Choroid plexus epithelial cell (primary cell): ENCODE results near the gene PARD3.

Source experiments
- DNase-seq: peaks from one replicate; pipeline ENCODE4 v3.0.0-alpha.2; 2010; ENCODE audit warnings: low read depth
- H3K4me3 ChIP-seq: 2 replicates; pipeline ENCODE4 v1.5.1; 2011; ENCODE audit warnings: low read depth, mild to moderate bottlenecking, control low read depth, low read length, moderate library complexity
- CTCF ChIP-seq: conservative IDR thresholded peaks from 2 replicates; pipeline ENCODE4 v1.5.1; 2011; ENCODE audit warnings: low read depth, mild to moderate bottlenecking, control low read depth, inconsistent platforms, low read length, moderate library complexity

Gene PARD3

GRCh38 chr10:34231441-34232180 is 583.5 kb downstream of the PARD3 start:
- no peak for DNase-seq
- no peak overlapping the region for H3K4me3 ChIP-seq
- no peak for TF ChIP-seq CTCF

DNA sequence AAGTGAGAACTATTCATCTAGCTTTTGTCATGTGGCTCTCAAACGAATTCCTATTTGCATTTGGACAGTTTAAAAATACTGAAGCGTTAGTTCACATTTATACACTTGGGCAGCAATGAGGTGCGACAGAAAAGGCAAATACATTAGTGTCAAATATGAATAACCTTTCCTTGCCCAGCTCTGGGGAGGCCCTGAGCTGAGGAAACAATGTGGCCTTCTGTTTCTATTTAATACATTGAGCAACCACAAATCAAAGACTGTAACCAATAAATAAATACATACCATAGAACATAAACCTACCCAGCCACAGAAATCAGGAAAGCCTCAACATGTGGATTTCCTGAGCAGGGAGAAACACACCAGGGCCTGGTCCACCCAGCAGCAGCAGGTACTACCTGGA is 585.2 kb downstream of the PARD3 start:
- no peak for TF ChIP-seq CTCF
- no peak for DNase-seq

DNA sequence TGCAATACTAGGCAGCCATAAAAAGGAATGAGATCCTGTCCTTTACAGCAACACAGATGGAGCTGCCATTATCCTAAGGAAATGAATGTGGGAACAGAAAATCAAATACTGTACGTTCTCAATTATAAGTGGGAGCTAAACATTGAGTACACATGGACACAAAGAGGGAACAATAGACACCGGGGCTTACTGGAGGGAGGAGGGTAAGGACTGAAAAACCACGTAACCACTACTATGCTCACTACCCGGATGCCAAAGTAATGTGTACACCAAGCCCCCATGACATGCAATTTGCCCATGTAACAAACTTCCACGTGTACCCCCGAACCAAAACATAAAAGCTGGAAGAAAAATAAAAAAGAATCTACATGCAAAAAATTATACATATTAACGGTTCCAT is 587.0 kb downstream of the PARD3 start:
- no peak overlapping the region for H3K4me3 ChIP-seq
- DNase-seq, result no peak
- no peak for TF ChIP-seq CTCF

More for the DNA sequence above, 585.2 kb downstream of the PARD3 start:
- no peak overlapping the region for H3K4me3 ChIP-seq

GRCh38 chr10:34224639-34225038 is 590.5 kb downstream of the PARD3 start:
- no peak overlapping the region for H3K4me3 ChIP-seq
- no peak for DNase-seq
- no peak for TF ChIP-seq CTCF

DNA sequence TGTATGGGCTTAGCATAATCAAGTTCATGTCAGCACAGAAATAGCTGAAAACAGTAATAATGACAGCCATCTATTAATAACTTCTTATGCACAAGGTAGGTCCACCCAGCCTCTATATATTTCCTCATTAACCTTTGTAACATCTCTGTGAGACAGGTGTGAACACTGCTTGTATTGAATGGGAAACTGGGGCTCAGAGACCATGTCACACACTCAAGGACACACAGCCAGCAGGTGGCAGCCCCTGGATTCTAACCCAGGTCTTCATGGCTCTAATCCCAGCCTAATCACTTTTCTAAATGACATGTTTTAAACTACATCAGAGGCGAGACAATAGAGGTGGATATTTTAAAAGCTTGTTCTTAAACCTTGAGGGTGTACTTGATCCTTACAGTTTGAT is 591.4 kb downstream of the PARD3 start:
- DNase-seq, result no peak
- no peak overlapping the region for H3K4me3 ChIP-seq
- TF ChIP-seq CTCF, result peak; percentile 19

DNA sequence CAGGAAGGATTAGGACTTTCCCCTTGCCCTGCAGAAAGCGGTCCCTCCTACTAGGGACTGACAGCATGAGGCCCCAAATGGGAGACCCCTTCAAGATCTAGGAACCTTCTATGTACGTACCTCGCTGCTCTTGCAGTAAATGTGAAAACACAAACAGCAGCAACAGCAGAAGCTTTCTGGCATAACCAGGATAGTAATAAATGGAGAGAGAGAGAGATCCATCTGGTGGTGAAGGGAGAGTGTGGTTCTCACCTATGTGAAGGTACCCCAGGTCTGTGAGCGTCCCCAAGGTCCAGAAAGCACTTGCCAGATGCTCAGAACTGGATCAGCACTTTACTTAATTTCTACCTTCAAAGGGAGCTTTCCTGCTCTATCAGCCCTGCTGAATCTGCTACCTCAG is 592.7 kb downstream of the PARD3 start:
- DNase-seq, result no peak
- peak; percentile 15 for TF ChIP-seq CTCF
- H3K4me3 ChIP-seq, result no peak overlapping the region
